ENCODE results near the gene EPHA8. TPM values are rescaled to one million over a fixed set of nuclear protein-coding genes. Genes with fewer than 3 reads are reported as not detected.

The EPHA8 gene
- polyA plus RNA-seq, 1 of the 3 experiments (the other 2 are of a cell fraction), result 0.02 TPM

GRCh38 chr1:22572818-22573217 lies 9.5 kb downstream of the EPHA8 start:
- Histone ChIP-seq H3K4me2 (no peak overlapping the region), H3K36me3 (replicated peaks in 1 of 2; ENCODE audit: control insufficient read depth in 1 of 2, insufficient read depth in 2 of 2, low read length in 1 of 2) (no peaks in the 10 kb centered on the region), H3K4me1 (ENCODE audit: control insufficient read depth in 1 of 2, insufficient read depth in 2 of 2, low read depth in 1 of 2, low read length in 1 of 2) (peaks cover 0 to 47% of the 10 kb centered on the region in 2 experiments; a peak in 2 of 4 replicates), H4K20me1 (ENCODE audit: insufficient read depth) (no peaks in the 10 kb centered on the region), H3K9ac (no peak overlapping the region), H3F3A (replicated peaks; ENCODE audit: insufficient read depth) (no peaks in the 10 kb centered on the region), H3K79me2 (ENCODE audit: insufficient read depth) (no peaks in the 10 kb centered on the region), H3K27me3 (ENCODE audit: insufficient read depth) (peaks cover 26% of the 10 kb centered on the region), H3K9me2 (no peaks in the 10 kb centered on the region), H2AFZ (ENCODE audit: low read depth) (no peak overlapping the region), H3K4me3 (ENCODE audit: low read depth in 2 of 2, low read length in 1 of 2) (no peak overlapping the region; a peak in 1 of 4 replicates), H3K9me3 (no peaks in the 10 kb centered on the region), H3K27ac (ENCODE audit: low read depth in 2 of 2, low read length in 1 of 2) (peak overlapping the region in 1 of 2 experiments; percentile 96; a peak in 2 of 4 replicates)
- CTCF ChIA-PET, result interaction anchor here (0.7 to 1.9 kb wide), 5 partner anchors 11 to 316 kb away, joined by 3 to 10 read pairs (median 6); no protein-coding TSS in a partner anchor
- DNase-seq, result peak; percentile 96
- POLR2A ChIA-PET, result interaction anchor here (0.7 to 1.8 kb wide), 5 partner anchors 8 to 350 kb away, joined by 3 to 9 read pairs (median 4); no protein-coding TSS in a partner anchor
- WGBS (ENCODE audit: low lambda C conversion rate), result 10% methylated on average over 8 of the region's 9 CpGs
- TF ChIP-seq, protein P1, sequence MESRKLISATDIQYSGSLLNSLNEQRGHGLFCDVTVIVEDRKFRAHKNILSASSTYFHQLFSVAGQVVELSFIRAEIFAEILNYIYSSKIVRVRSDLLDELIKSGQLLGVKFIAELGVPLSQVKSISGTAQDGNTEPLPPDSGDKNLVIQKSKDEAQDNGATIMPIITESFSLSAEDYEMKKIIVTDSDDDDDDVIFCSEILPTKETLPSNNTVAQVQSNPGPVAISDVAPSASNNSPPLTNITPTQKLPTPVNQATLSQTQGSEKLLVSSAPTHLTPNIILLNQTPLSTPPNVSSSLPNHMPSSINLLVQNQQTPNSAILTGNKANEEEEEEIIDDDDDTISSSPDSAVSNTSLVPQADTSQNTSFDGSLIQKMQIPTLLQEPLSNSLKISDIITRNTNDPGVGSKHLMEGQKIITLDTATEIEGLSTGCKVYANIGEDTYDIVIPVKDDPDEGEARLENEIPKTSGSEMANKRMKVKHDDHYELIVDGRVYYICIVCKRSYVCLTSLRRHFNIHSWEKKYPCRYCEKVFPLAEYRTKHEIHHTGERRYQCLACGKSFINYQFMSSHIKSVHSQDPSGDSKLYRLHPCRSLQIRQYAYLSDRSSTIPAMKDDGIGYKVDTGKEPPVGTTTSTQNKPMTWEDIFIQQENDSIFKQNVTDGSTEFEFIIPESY (IDR thresholded peaks at IDR 0.05; ENCODE audit: borderline replicate concordance, low read depth), result no peak
- TF ChIP-seq TCF12 (IDR thresholded peaks at IDR 0.05), result no peak
- TF ChIP-seq CHD2 (IDR thresholded peaks at IDR 0.05; ENCODE audit: low read length, partially characterized antibody), result peak; percentile 72
- TF ChIP-seq FOSL2 (IDR thresholded peaks at IDR 0.05; ENCODE audit: borderline replicate concordance, low read depth), result no peak
- TF ChIP-seq GATA2 (CRISPR knock-in tag; IDR thresholded peaks at IDR 0.05), result peak; percentile 90
- no peak for TF ChIP-seq EZH2phosphoT487 (IDR thresholded peaks at IDR 0.05; ENCODE audit: borderline replicate concordance, low read depth)
- TF ChIP-seq, protein P2, sequence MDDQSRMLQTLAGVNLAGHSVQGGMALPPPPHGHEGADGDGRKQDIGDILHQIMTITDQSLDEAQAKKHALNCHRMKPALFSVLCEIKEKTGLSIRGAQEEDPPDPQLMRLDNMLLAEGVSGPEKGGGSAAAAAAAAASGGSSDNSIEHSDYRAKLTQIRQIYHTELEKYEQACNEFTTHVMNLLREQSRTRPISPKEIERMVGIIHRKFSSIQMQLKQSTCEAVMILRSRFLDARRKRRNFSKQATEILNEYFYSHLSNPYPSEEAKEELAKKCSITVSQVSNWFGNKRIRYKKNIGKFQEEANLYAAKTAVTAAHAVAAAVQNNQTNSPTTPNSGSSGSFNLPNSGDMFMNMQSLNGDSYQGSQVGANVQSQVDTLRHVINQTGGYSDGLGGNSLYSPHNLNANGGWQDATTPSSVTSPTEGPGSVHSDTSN (IDR thresholded peaks at IDR 0.05), result no peak
- TF ChIP-seq, protein P3, sequence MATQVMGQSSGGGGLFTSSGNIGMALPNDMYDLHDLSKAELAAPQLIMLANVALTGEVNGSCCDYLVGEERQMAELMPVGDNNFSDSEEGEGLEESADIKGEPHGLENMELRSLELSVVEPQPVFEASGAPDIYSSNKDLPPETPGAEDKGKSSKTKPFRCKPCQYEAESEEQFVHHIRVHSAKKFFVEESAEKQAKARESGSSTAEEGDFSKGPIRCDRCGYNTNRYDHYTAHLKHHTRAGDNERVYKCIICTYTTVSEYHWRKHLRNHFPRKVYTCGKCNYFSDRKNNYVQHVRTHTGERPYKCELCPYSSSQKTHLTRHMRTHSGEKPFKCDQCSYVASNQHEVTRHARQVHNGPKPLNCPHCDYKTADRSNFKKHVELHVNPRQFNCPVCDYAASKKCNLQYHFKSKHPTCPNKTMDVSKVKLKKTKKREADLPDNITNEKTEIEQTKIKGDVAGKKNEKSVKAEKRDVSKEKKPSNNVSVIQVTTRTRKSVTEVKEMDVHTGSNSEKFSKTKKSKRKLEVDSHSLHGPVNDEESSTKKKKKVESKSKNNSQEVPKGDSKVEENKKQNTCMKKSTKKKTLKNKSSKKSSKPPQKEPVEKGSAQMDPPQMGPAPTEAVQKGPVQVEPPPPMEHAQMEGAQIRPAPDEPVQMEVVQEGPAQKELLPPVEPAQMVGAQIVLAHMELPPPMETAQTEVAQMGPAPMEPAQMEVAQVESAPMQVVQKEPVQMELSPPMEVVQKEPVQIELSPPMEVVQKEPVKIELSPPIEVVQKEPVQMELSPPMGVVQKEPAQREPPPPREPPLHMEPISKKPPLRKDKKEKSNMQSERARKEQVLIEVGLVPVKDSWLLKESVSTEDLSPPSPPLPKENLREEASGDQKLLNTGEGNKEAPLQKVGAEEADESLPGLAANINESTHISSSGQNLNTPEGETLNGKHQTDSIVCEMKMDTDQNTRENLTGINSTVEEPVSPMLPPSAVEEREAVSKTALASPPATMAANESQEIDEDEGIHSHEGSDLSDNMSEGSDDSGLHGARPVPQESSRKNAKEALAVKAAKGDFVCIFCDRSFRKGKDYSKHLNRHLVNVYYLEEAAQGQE (IDR thresholded peaks at IDR 0.05; ENCODE audit: low read depth, low read length), result no peak
- TF ChIP-seq NFIC (IDR thresholded peaks at IDR 0.05; ENCODE audit: borderline replicate concordance), result no peak
- TF ChIP-seq GABPA (IDR thresholded peaks at IDR 0.05; ENCODE audit: low read depth), result no peak
- TF ChIP-seq FOXJ3 (CRISPR knock-in tag; IDR thresholded peaks at IDR 0.05), result peak; percentile 80
- no peak for TF ChIP-seq USF2 (IDR thresholded peaks at IDR 0.05; ENCODE audit: borderline replicate concordance, low read depth, low read length)
- TF ChIP-seq USF1 (IDR thresholded peaks at IDR 0.05; ENCODE audit: borderline replicate concordance, low read depth), result no peak
- TF ChIP-seq EP300 (IDR thresholded peaks at IDR 0.05; ENCODE audit: borderline replicate concordance in 1 of 2, low read depth in 1 of 2, low read length in 1 of 2), result peak in 1 of 2 experiments; percentile 88; a peak in 2 of 4 replicates
- TF ChIP-seq TEAD4 (IDR thresholded peaks at IDR 0.05; ENCODE audit: borderline replicate concordance, insufficient read depth), result no peak
- no peak for TF ChIP-seq JUND (IDR thresholded peaks at IDR 0.05)
- peak; percentile 60; the same call in 1 of the 2 replicates for TF ChIP-seq RCOR1 (IDR thresholded peaks at IDR 0.05; ENCODE audit: low read length)
- TF ChIP-seq ELF1 (IDR thresholded peaks at IDR 0.05), result no peak
- TF ChIP-seq, protein P4, sequence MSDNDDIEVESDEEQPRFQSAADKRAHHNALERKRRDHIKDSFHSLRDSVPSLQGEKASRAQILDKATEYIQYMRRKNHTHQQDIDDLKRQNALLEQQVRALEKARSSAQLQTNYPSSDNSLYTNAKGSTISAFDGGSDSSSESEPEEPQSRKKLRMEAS (IDR thresholded peaks at IDR 0.05; ENCODE audit: low read depth), result no peak
- TF ChIP-seq SMC3 (IDR thresholded peaks at IDR 0.05; ENCODE audit: low read depth, low read length), result no peak
- TF ChIP-seq YY1 (IDR thresholded peaks at IDR 0.05; ENCODE audit: low read depth), result no peak
- no peak for TF ChIP-seq MEF2A (IDR thresholded peaks at IDR 0.05; ENCODE audit: borderline replicate concordance, low read depth)
- no peak for TF ChIP-seq POLR2AphosphoS5 (IDR thresholded peaks at IDR 0.05; ENCODE audit: low read depth, low read length)
- no peak for TF ChIP-seq RFX5 (IDR thresholded peaks at IDR 0.05; ENCODE audit: low read length)

Data from SK-N-SH (cell line).